ES-I3 (cell line): Measurements from ENCODE around the gene DDHD1.
A peak's percentile ranks its signal among the peaks of the same experiment; 100 is the strongest.

Source experiments
- H3K36me3 ChIP-seq: 2 replicates; pipeline ENCODE4 v1.6.1; 2013; ENCODE audit warnings: mild to moderate bottlenecking, low read length, control low read depth, moderate library complexity; ENCODE audit not compliant: insufficient read depth
- H3K4me1 ChIP-seq: 2 replicates; pipeline ENCODE4 v1.6.1; 2013; ENCODE audit warnings: mild to moderate bottlenecking, control low read depth, low read length; ENCODE audit not compliant: insufficient read depth
- H3K9ac ChIP-seq: 2 replicates; pipeline ENCODE4 v1.6.1; 2013; ENCODE audit warnings: low read depth, mild to moderate bottlenecking, low read length, moderate library complexity
- H3K9me3 ChIP-seq: 2 replicates; pipeline ENCODE4 v1.6.1; 2013; ENCODE audit warnings: mild to moderate bottlenecking, low read length, moderate library complexity; ENCODE audit not compliant: control insufficient read depth, insufficient read depth

The DDHD1 gene

DNA sequence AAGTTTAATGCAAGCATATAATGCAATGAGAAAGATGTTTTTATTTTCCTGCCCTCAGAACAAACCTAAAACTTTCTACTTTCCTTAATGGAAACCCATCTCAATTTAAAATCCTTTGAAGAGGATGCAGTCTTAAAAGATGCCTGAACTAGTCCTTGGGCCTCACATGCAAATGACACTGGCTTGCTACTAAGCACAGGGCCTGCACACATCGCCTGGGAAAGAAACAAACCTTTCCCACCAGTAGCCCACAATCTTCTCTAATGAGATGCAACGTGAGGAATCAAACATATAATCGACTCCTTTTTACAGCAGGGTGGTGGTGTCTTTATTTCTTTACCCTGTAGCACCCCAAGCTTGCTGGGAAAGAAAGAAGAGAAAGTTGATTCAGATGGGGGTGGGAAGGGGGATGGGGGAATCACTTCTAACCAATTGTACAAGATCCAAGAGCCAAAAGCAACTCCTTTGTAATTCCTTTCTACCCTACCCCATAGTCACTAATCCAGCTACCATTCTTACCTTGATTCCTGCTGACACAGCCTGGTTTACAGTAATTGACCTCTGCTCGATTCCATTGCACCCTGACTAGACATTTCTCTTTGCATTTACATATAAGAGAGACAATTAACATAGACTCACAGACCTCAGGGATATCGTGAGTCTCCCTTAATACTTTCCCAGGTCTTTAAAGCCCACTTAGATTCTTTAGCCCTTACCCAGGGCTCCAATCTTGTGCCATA, 132.8 kb downstream of the DDHD1 start:
- Histone ChIP-seq H3K9me3 (no peaks in the 10 kb centered on the region), H3K4me1 (peaks cover 29% of the 10 kb centered on the region), H3K36me3 (no peaks in the 10 kb centered on the region), H3K9ac (no peak overlapping the region)

- Histone ChIP-seq H3K9ac (no peak overlapping the region), H3K36me3 (no peaks in the 10 kb centered on the region), H3K4me1 (peaks cover 22% of the 10 kb centered on the region), H3K9me3 (no peaks in the 10 kb centered on the region)
Measured at GRCh38 chr14:53019406-53019805, 133.7 kb downstream of the DDHD1 start.

DNA sequence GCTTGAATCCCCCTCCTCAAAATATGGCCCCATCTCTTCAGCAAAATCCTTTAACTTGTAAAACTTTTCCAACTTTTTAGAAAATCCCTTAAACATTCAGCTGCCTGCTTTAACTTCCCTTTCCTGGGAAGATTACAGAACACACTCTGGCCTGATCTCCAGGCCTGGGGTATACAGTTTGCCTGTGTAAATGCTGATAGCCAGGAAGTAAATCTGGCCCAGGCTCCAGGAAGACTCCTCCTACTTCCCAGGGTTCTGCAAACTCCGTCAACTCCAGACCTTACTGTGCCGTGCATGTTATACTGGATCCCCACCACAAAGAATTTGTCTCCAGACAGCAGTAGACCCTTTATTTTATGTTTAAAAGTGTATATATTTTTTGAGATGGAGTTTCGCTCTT, 135.3 kb downstream of the DDHD1 start:
- Histone ChIP-seq H3K4me1 (peaks cover 22% of the 10 kb centered on the region), H3K36me3 (no peaks in the 10 kb centered on the region), H3K9ac (no peak overlapping the region), H3K9me3 (no peaks in the 10 kb centered on the region)

- H3K4me1 ChIP-seq: peaks cover 23% of the 10 kb centered on the region
- H3K9me3 ChIP-seq: no peaks in the 10 kb centered on the region
- H3K9ac ChIP-seq: no peak overlapping the region
- H3K36me3 ChIP-seq: no peaks in the 10 kb centered on the region
Measured at GRCh38 chr14:53016919-53017318, 136.2 kb downstream of the DDHD1 start.

DNA sequence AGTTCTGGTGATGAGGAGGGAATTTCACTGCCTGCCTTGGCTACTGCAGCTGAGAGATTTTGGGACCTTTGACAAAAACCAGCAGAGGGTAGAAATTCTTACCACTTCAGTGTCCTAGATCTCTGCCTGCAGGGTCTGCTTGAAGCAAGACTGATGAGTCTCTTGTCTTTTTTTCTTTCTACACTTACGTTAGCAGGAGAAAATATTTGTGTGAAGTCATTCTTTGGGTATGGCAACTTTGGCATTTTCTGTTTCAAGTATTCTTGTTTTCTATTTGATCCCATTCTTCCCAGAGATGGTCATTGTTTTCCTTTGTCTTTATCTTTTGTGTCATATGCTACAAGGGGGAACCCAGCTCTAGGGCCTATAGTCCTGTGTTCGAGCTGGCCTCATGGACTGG, 136.6 kb downstream of the DDHD1 start:
- Histone ChIP-seq H3K36me3 (no peaks in the 10 kb centered on the region), H3K9me3 (no peaks in the 10 kb centered on the region)

GRCh38 chr14:53011053-53011462, 142.1 kb downstream of the DDHD1 start:
- Histone ChIP-seq H3K4me1 (peaks cover 14% of the 10 kb centered on the region), H3K36me3 (no peaks in the 10 kb centered on the region), H3K9ac (peak overlapping the region; percentile 8; the same call in 1 of the 2 replicates), H3K9me3 (no peaks in the 10 kb centered on the region)

More for the DNA sequence above, 136.6 kb downstream of the DDHD1 start:
- Histone ChIP-seq H3K4me1 (peaks cover 27% of the 10 kb centered on the region), H3K9ac (no peak overlapping the region)

GRCh38 chr14:53010193-53011040, 142.7 kb downstream of the DDHD1 start:
- no peak overlapping the region for H3K9ac ChIP-seq

DNA sequence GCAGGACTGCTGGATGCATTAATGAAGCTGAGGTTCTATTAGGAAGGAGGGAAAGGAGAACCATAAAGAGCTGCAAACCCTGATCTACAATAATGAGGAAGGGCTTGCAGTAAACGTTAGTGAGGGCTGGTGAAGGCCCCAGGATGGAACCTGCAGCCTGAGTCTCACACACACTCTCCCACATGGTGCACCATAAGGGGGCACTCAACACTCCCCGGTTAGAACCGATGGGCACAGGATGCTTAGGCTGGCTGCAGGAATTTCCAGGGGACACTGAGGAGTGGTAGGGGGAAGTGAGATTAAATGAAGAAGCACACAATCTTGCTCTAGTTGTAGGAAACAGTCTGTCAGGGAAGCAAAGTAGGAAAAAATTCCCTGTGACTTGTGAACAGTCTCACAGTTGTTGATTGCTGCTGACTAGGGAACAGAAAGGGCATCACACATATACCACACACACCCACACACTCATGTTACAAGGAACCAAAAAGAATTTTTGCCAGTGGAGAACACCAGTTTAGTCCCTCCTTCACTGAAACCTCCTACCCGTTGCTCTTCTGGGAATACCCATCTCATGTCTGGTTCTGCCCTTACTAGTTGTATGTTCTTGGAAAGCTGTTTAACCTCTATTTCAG, 146.1 kb downstream of the DDHD1 start:
- Histone ChIP-seq H3K4me1 (peaks cover 14% of the 10 kb centered on the region), H3K36me3 (no peaks in the 10 kb centered on the region), H3K9me3 (no peaks in the 10 kb centered on the region), H3K9ac (no peak overlapping the region)

More at GRCh38 chr14:53010193-53011040, 142.7 kb downstream of the DDHD1 start:
- no peaks in the 10 kb centered on the region for H3K9me3 ChIP-seq
- no peaks in the 10 kb centered on the region for H3K36me3 ChIP-seq
- H3K4me1 ChIP-seq: peaks cover 14% of the 10 kb centered on the region

GRCh38 chr14:53004976-53005375, 148.1 kb downstream of the DDHD1 start:
- Histone ChIP-seq H3K4me1 (peaks cover 6% of the 10 kb centered on the region; the same call in 1 of the 2 replicates), H3K9me3 (no peaks in the 10 kb centered on the region), H3K9ac (no peak overlapping the region), H3K36me3 (no peaks in the 10 kb centered on the region)

GRCh38 chr14:53003776-53004175, 149.3 kb downstream of the DDHD1 start:
- Histone ChIP-seq H3K9me3 (no peaks in the 10 kb centered on the region), H3K4me1 (peaks cover 6% of the 10 kb centered on the region; the same call in 1 of the 2 replicates), H3K36me3 (no peaks in the 10 kb centered on the region), H3K9ac (no peak overlapping the region)

GRCh38 chr14:53002576-53002975, 150.5 kb downstream of the DDHD1 start:
- H3K9me3 ChIP-seq: no peaks in the 10 kb centered on the region
- H3K36me3 ChIP-seq: no peaks in the 10 kb centered on the region
- H3K4me1 ChIP-seq: peaks cover 6% of the 10 kb centered on the region; the same call in 1 of the 2 replicates
- no peak overlapping the region for H3K9ac ChIP-seq

GRCh38 chr14:53001787-53002378, 151.2 kb downstream of the DDHD1 start:
- H3K36me3 ChIP-seq: no peaks in the 10 kb centered on the region
- H3K9ac ChIP-seq: no peak overlapping the region
- peaks cover 6% of the 10 kb centered on the region; the same call in 1 of the 2 replicates for H3K4me1 ChIP-seq
- H3K9me3 ChIP-seq: no peaks in the 10 kb centered on the region

- Histone ChIP-seq H3K4me1 (peaks cover 6% of the 10 kb centered on the region; the same call in 1 of the 2 replicates), H3K9me3 (no peaks in the 10 kb centered on the region), H3K36me3 (no peaks in the 10 kb centered on the region), H3K9ac (no peak overlapping the region)
Measured at GRCh38 chr14:52998376-52999015, 154.6 kb downstream of the DDHD1 start.

- Histone ChIP-seq H3K4me1 (0 out of 2 replicates have a peak, but pooled peaks cover under 1% of the 10 kb centered on the region), H3K9me3 (no peaks in the 10 kb centered on the region), H3K9ac (no peak overlapping the region), H3K36me3 (no peaks in the 10 kb centered on the region)
Measured at GRCh38 chr14:52996493-52996892, 156.6 kb downstream of the DDHD1 start.
